ENCODE measurements around the gene MICB.

- TF ChIP-seq CTCF (IDR thresholded peaks at IDR 0.05) (no peak), EZH2 (IDR thresholded peaks at IDR 0.05; ENCODE audit: borderline replicate concordance, insufficient read depth, low read depth, low read length, poor library complexity, severe bottlenecking) (no peak)
Measured at GRCh38 chr6:31479933-31480535, 17.9 kb upstream of the MICB start.
